Vagina (tissue), 2 donors: ENCODE results near the gene ANKRD28. TPM values are rescaled to one million over a fixed set of nuclear protein-coding genes. Genes with fewer than 3 reads are reported as not detected.
A peak's percentile ranks its signal among the peaks of the same experiment; 100 is the strongest.

ENCODE experiments used
- DNase-seq, 2 donors: peaks; one replicate each; pipeline ENCODE4 v3.0.0-alpha.2; 2017; ENCODE audit errors: extremely low spot score in 2 of 2
- H3K27ac ChIP-seq: fragments of 200-600 bp; sonication (generic); one replicate; pipeline ENCODE4 v1.5.1; 2019
- H3K27me3 ChIP-seq: fragments of 200-600 bp; sonication (generic); one replicate; pipeline ENCODE4 v1.5.1; 2019
- H3K36me3 ChIP-seq, 2 donors: fragments of 200-600 bp; sonication (generic); one replicate each; pipeline ENCODE4 v1.5.1; 2017 to 2019
- H3K4me1 ChIP-seq: fragments of 200-600 bp; sonication (generic); one replicate; pipeline ENCODE4 v1.5.1; 2019
- H3K4me3 ChIP-seq, 2 donors: fragments of 200-600 bp; sonication (generic); 1 replicate in 1 of 2; 2 replicates in 1 of 2; pipeline ENCODE4 v1.5.1; 2016 to 2019
- H3K9me3 ChIP-seq: fragments of 200-600 bp; sonication (generic); one replicate; pipeline ENCODE4 v1.5.1; 2019
- POLR2A ChIP-seq, 2 donors: fragments of 450-650 bp; IDR thresholded peaks; one replicate each; pipeline ENCODE4 v1.6.1; 2017; ENCODE audit warnings: antibody characterized with exemption in 2 of 2, mild to moderate bottlenecking in 2 of 2, moderate library complexity in 2 of 2
- POLR2AphosphoS5 ChIP-seq, 2 donors: sonication (generic); formaldehyde crosslinking; IDR thresholded peaks; one replicate each; pipeline ENCODE4 v1.9.0; 2017; ENCODE audit warnings: antibody characterized with exemption in 2 of 2, mild to moderate bottlenecking in 2 of 2, low read depth in 1 of 2; ENCODE audit not compliant: insufficient read depth in 1 of 2
- intact Hi-C: fragments of 100-400 bp; cut with DNase I; formaldehyde crosslinking; loops from one replicate; pipeline ENCODE4 v1.15.1; 2023
- total RNA-seq: library from RNA; depleted of rRNA; stranded (reverse); fragments of >200 nt; gene quantifications from one replicate; pipeline ENCODE4 v1.2.3, GENCODE V29; 2016
- TF ChIP-seq, protein P1 (sequence below), 3 experiments: fragments of 450-650 bp in 2 of 3; fragments of 200-600 bp in 1 of 3; sonication (generic) in 1 of 3; IDR thresholded peaks; one replicate each; pipeline ENCODE4 v1.5.1; 2017 to 2019; ENCODE audit warnings: antibody characterized with exemption in 3 of 3, mild to moderate bottlenecking in 2 of 3, moderate library complexity in 2 of 3

Gene ANKRD28
- total RNA-seq, 1 donor from 2014 or later = 48.6 TPM

DNA sequence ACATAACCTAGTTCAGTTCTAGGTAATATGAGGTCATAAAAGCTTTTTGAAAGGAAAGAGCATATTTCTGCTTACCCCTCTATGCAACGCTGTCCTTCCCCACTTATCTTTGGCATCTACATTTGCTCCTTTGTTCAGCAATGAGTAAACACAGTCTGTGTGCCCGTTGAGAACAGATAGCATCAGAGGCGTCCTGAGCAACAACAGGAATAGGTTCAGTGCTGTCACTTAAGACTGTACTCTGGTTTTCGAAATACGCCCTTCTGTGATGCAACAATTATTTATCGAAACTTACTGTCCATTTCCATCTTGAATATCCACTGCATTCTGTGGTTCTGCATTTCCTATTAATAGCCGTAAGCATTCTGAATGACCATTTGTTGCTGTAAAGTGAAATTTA, 111.9 kb downstream of the ANKRD28 start:
- H3K27ac ChIP-seq = no peak overlapping the region
- peaks cover 0 to 47% of the 10 kb centered on the region in 2 donors for H3K36me3 ChIP-seq
- H3K4me1 ChIP-seq = peaks cover 27% of the 10 kb centered on the region
- no peak for TF ChIP-seq POLR2AphosphoS5 (IDR thresholded peaks at IDR 0.05; ENCODE audit: insufficient read depth in 1 of 2, low read depth in 1 of 2)
- TF ChIP-seq, protein P1, sequence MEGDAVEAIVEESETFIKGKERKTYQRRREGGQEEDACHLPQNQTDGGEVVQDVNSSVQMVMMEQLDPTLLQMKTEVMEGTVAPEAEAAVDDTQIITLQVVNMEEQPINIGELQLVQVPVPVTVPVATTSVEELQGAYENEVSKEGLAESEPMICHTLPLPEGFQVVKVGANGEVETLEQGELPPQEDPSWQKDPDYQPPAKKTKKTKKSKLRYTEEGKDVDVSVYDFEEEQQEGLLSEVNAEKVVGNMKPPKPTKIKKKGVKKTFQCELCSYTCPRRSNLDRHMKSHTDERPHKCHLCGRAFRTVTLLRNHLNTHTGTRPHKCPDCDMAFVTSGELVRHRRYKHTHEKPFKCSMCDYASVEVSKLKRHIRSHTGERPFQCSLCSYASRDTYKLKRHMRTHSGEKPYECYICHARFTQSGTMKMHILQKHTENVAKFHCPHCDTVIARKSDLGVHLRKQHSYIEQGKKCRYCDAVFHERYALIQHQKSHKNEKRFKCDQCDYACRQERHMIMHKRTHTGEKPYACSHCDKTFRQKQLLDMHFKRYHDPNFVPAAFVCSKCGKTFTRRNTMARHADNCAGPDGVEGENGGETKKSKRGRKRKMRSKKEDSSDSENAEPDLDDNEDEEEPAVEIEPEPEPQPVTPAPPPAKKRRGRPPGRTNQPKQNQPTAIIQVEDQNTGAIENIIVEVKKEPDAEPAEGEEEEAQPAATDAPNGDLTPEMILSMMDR (IDR thresholded peaks at IDR 0.05) = no peak
- intact Hi-C loops = no loop called here
- no peaks in the 10 kb centered on the region for H3K27me3 ChIP-seq
- DNase-seq = no peak
- no peaks in the 10 kb centered on the region for H3K9me3 ChIP-seq
- no peak overlapping the region for H3K4me3 ChIP-seq

DNA sequence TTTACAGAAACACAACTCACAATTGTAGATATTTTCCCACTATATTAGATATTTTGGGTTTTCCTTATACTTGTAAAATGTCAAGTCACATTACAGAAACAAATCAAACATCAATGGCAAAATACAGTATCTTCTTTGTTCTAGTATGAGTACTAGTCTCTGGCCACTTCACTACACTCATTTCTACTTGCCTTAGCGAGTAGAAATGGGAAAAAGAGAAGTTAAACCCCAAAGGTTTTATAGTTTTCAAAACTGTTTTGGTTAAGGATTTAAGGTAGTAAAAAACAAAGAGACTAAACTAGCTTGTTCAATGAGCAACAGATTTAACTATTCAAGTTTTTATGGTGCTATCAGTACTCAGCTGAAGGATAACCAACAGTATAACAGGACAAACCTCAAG, 114.5 kb downstream of the ANKRD28 start:
- intact Hi-C loops = no loop called here
- DNase-seq = no peak
- Histone ChIP-seq H3K36me3 (peaks cover 0 to 42% of the 10 kb centered on the region in 2 donors), H3K27ac (peak overlapping the region; percentile 57), H3K9me3 (no peaks in the 10 kb centered on the region), H3K27me3 (no peaks in the 10 kb centered on the region), H3K4me3 (no peak overlapping the region), H3K4me1 (peaks cover 27% of the 10 kb centered on the region)
- TF ChIP-seq, protein P1 (IDR thresholded peaks at IDR 0.05) = no peak
- TF ChIP-seq POLR2A (IDR thresholded peaks at IDR 0.05) (no peak), POLR2AphosphoS5 (IDR thresholded peaks at IDR 0.05; ENCODE audit: insufficient read depth in 1 of 2, low read depth in 1 of 2) (no peak)

DNA sequence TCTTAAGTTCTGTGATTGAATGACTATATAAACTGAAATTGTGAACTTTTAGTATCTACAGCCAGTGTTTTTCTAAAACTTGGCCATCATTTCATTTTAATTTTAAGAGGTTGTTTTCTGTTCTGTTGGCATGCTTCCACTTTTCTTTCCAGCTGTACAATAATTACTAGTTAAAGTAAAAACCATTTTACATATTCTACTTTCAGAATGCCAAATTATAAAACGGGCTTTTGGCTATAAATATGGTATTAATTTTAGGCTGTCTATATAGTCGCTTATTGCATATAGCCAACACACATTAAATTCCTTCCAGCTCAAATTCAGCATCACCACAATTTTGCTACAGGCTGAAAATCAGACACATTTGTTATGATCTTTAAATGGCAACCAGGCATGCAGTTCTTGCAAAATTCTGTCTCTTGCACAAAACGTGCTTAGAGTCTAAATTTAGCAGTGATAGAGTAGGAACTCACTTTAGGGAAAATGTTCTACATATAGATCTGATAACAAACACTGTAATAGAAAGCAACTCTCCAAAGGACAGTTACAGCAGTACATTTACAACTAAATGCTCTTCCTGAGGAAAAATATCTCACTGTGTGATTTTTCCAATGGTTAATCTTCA, 115.1 kb downstream of the ANKRD28 start:
- no peak for DNase-seq
- Histone ChIP-seq H3K27ac (peak overlapping the region; percentile 57), H3K27me3 (no peaks in the 10 kb centered on the region), H3K36me3 (peaks cover 0 to 42% of the 10 kb centered on the region in 2 donors), H3K4me3 (no peak overlapping the region), H3K4me1 (peaks cover 27% of the 10 kb centered on the region), H3K9me3 (no peaks in the 10 kb centered on the region)
- TF ChIP-seq POLR2A (IDR thresholded peaks at IDR 0.05) = no peak
- TF ChIP-seq, protein P1 (IDR thresholded peaks at IDR 0.05) = no peak
- peak in 1 of 2 donors; percentile 17 for TF ChIP-seq POLR2AphosphoS5 (IDR thresholded peaks at IDR 0.05; ENCODE audit: insufficient read depth in 1 of 2, low read depth in 1 of 2)
- intact Hi-C loops = no loop called here

DNA sequence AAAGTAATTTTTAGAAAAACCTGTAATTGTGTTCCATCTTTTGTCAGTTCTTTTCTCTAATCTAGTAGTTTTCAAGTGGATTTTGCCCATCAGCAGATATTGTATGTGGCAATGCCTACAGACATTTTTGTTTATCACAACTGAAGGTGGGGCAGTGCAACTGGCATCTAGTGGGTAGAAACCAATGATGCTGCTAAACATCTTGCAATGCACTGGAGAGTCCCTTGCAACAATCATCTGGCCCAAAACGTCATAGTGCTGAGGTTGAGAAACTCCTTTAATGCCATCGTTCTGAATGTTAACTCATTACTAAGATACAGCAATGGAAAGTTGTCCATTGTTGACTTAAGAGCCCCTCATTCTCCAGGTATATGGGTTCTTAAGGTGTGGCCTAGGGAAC, 116.1 kb downstream of the ANKRD28 start:
- Histone ChIP-seq H3K4me3 (no peak overlapping the region), H3K27me3 (no peaks in the 10 kb centered on the region), H3K9me3 (no peaks in the 10 kb centered on the region), H3K36me3 (peaks cover 0 to 46% of the 10 kb centered on the region in 2 donors), H3K4me1 (peaks cover 27% of the 10 kb centered on the region), H3K27ac (peak overlapping the region; percentile 57)
- TF ChIP-seq POLR2A (IDR thresholded peaks at IDR 0.05) (no peak), POLR2AphosphoS5 (IDR thresholded peaks at IDR 0.05; ENCODE audit: insufficient read depth in 1 of 2, low read depth in 1 of 2) (no peak)
- TF ChIP-seq, protein P1 (IDR thresholded peaks at IDR 0.05) = no peak
- intact Hi-C loops = no loop called here
- DNase-seq = no peak

DNA sequence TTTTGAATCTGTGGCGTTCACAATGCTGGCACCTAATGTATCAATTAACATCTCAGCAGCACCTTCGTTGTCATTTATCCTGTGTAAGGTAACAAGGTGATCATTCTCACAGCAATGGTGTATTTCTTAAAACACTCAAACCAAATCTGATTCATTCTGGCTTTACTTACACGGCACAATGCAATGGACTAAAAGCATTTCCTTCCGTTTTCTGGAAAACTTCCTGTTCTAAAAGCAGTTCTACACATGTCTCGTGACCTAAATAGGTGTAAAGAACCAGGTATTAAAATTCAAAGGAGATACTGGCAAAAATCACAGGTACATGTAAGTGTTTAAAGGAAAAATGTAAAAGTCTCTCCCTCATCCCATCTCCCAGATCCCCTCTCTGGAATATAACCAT, 118.5 kb downstream of the ANKRD28 start:
- intact Hi-C loops = no loop called here
- Histone ChIP-seq H3K27me3 (no peaks in the 10 kb centered on the region), H3K4me3 (no peak overlapping the region), H3K36me3 (peaks cover 0 to 48% of the 10 kb centered on the region in 2 donors), H3K9me3 (no peaks in the 10 kb centered on the region), H3K4me1 (peaks cover 26% of the 10 kb centered on the region), H3K27ac (no peak overlapping the region)
- no peak for DNase-seq
- TF ChIP-seq POLR2A (IDR thresholded peaks at IDR 0.05) = no peak
- TF ChIP-seq POLR2AphosphoS5 (IDR thresholded peaks at IDR 0.05; ENCODE audit: insufficient read depth in 1 of 2, low read depth in 1 of 2) = no peak
- TF ChIP-seq, protein P1 (IDR thresholded peaks at IDR 0.05) = no peak
